Progenitor cell of endocrine pancreas (in vitro differentiated cells): Measurements from ENCODE around the gene GTF2A1L. TPM values are rescaled to one million over a fixed set of nuclear protein-coding genes. Genes with fewer than 3 reads are reported as not detected.

Source experiments
- DNase-seq: peaks from one replicate; pipeline ENCODE4 v3.0.0; 2021; ENCODE audit warnings: low spot score; ENCODE audit not compliant: unreplicated experiment
- H3K27ac Mint-ChIP-seq: 2 replicates; pipeline ENCODE4 v1.8.0; 2021; ENCODE audit warnings: mild to moderate bottlenecking, moderate library complexity, mixed read lengths
- H3K27me3 Mint-ChIP-seq: 2 replicates; pipeline ENCODE4 v1.8.0; 2021; ENCODE audit warnings: mixed read lengths
- H3K36me3 Mint-ChIP-seq: 2 replicates; pipeline ENCODE4 v1.8.0; 2022; ENCODE audit warnings: mixed read lengths; ENCODE audit not compliant: insufficient read depth
- H3K4me1 Mint-ChIP-seq: 2 replicates; pipeline ENCODE4 v1.8.0; 2021; ENCODE audit warnings: low read depth, mixed read lengths
- H3K4me3 Mint-ChIP-seq: 2 replicates; pipeline ENCODE4 v1.8.0; 2021; ENCODE audit warnings: low read depth, mild to moderate bottlenecking, moderate library complexity, mixed read lengths
- H3K9me3 Mint-ChIP-seq: 2 replicates; pipeline ENCODE4 v1.8.0; 2021; ENCODE audit warnings: low read depth, mixed read lengths
- total RNA-seq: library from RNA; stranded (reverse); gene quantifications from 2 replicates; pipeline ENCODE4 v1.2.1, GENCODE V29; 2021
- TF ChIP-seq, protein P1 (sequence below): fragments of 200-600 bp; sonication (generic); IDR thresholded peaks from one replicate; pipeline ENCODE4 v1.5.0; 2021; ENCODE audit warnings: antibody characterized with exemption, mild to moderate bottlenecking; ENCODE audit not compliant: unreplicated experiment

The GTF2A1L gene
- total RNA-seq, 1 donor from 2014 or later = not detected

DNA sequence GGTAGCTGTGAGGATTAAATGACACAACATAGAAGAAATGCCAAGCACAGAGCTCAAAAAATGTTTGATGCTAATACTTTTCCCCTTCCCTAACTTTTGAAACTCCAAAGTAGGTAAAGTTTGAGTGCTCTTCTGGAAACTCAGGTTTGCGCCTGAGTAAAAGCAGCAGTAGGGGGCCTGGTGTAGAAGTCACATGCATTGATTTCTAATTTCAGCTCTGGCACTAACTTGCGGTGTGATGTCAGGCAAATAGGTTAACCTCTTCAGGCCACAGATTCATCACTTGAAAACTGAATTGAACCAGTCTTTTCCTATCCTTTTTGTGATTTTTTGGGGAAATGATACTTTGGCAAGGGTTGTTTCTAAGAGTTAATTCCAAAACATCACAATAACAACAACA lies 110.6 kb downstream of the GTF2A1L start:
- no peaks in the 10 kb centered on the region for H3K27me3 Mint-ChIP-seq
- peaks cover 2% of the 10 kb centered on the region for H3K4me1 Mint-ChIP-seq
- H3K9me3 Mint-ChIP-seq = no peaks in the 10 kb centered on the region
- no peak overlapping the region for H3K4me3 Mint-ChIP-seq
- H3K27ac Mint-ChIP-seq = no peak overlapping the region
- DNase-seq = no peak
- no peaks in the 10 kb centered on the region for H3K36me3 Mint-ChIP-seq
- TF ChIP-seq, protein P1, sequence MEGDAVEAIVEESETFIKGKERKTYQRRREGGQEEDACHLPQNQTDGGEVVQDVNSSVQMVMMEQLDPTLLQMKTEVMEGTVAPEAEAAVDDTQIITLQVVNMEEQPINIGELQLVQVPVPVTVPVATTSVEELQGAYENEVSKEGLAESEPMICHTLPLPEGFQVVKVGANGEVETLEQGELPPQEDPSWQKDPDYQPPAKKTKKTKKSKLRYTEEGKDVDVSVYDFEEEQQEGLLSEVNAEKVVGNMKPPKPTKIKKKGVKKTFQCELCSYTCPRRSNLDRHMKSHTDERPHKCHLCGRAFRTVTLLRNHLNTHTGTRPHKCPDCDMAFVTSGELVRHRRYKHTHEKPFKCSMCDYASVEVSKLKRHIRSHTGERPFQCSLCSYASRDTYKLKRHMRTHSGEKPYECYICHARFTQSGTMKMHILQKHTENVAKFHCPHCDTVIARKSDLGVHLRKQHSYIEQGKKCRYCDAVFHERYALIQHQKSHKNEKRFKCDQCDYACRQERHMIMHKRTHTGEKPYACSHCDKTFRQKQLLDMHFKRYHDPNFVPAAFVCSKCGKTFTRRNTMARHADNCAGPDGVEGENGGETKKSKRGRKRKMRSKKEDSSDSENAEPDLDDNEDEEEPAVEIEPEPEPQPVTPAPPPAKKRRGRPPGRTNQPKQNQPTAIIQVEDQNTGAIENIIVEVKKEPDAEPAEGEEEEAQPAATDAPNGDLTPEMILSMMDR = no peak

DNA sequence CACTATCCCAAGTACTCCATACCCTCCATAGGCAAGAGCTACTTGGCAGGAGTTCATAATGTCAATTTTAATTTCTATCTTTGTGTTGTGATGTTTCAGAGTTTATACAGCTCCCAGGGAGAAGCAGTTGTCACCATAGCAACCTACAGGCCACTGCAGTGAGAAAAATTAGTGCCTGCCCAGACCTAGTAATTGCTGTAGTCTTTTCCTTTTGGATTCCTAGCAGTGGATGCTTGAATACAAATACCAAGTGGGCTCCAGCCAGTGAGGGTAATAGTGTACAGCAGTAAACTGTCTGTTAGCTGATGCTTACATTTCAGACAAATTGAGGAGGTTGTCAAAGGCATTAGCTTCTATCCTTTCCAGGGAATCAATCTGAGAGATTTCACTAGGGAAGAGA lies 111.2 kb downstream of the GTF2A1L start:
- no peaks in the 10 kb centered on the region for H3K36me3 Mint-ChIP-seq
- H3K9me3 Mint-ChIP-seq = no peaks in the 10 kb centered on the region
- TF ChIP-seq, protein P1 = no peak
- no peak overlapping the region for H3K27ac Mint-ChIP-seq
- no peaks in the 10 kb centered on the region for H3K27me3 Mint-ChIP-seq
- no peak for DNase-seq
- H3K4me1 Mint-ChIP-seq = peaks cover 4% of the 10 kb centered on the region
- no peak overlapping the region for H3K4me3 Mint-ChIP-seq

Other genes with a start within 250 kb of the GTF2A1L start
- 35.1 and 39.2 TPM in 2 replicates for gene PPP1R21, start 177.1 kb upstream of the GTF2A1L start, total RNA-seq
- 8.2 and 8.6 TPM in 2 replicates for gene STON1, start 87.7 kb upstream of the GTF2A1L start, total RNA-seq
- not detected in 2 replicates for gene LHCGR, start 137.9 kb downstream of the GTF2A1L start, total RNA-seq